Duodenal mucosa (tissue), 2 donors: Measurements from ENCODE around the gene CNN2.
A peak's percentile ranks its signal among the peaks of the same experiment; 100 is the strongest.

ENCODE experiments used
- H3K27ac ChIP-seq: one replicate; pipeline ENCODE4 v1.7.0; 2013; ENCODE audit warnings: low read depth, low read length
- H3K27me3 ChIP-seq, 2 donors: one replicate each; pipeline ENCODE4 v1.7.0; 2013; ENCODE audit warnings: low read length in 2 of 2, control low read depth in 1 of 2; ENCODE audit not compliant: insufficient read depth in 2 of 2, control insufficient read depth in 1 of 2
- H3K36me3 ChIP-seq, 2 donors: one replicate each; pipeline ENCODE4 v1.7.0; 2013; ENCODE audit warnings: low read length in 2 of 2, control low read depth in 1 of 2; ENCODE audit not compliant: insufficient read depth in 2 of 2, control insufficient read depth in 1 of 2
- H3K4me1 ChIP-seq, 2 donors: one replicate each; pipeline ENCODE4 v1.7.0; 2013; ENCODE audit warnings: low read length in 2 of 2, control low read depth in 1 of 2; ENCODE audit not compliant: insufficient read depth in 2 of 2, control insufficient read depth in 1 of 2
- H3K4me3 ChIP-seq, 2 donors: one replicate each; pipeline ENCODE4 v1.7.0; 2013; ENCODE audit warnings: low read length in 2 of 2, low read depth in 1 of 2
- H3K9ac ChIP-seq, 2 donors: one replicate each; pipeline ENCODE4 v1.7.0; 2013; ENCODE audit warnings: low read length in 2 of 2, low read depth in 1 of 2
- H3K9me3 ChIP-seq, 2 donors: one replicate each; pipeline ENCODE4 v1.7.0; 2013; ENCODE audit warnings: low read length in 2 of 2, control low read depth in 1 of 2; ENCODE audit not compliant: control insufficient read depth in 1 of 2

The CNN2 gene

GRCh38 chr19:1011831-1012333 is 14.5 kb upstream of the CNN2 start:
- no peaks in the 10 kb centered on the region for H3K27me3 ChIP-seq
- peaks cover 3 to 39% of the 10 kb centered on the region in 2 donors for H3K36me3 ChIP-seq

GRCh38 chr19:1012334-1012733 is 14.1 kb upstream of the CNN2 start:
- H3K4me3 ChIP-seq: no peak overlapping the region
- no peak overlapping the region for H3K9ac ChIP-seq
- no peak overlapping the region for H3K27ac ChIP-seq
- H3K36me3 ChIP-seq: peaks cover 3 to 39% of the 10 kb centered on the region in 2 donors
- H3K4me1 ChIP-seq: peaks cover 13 to 16% of the 10 kb centered on the region in 2 donors
- H3K9me3 ChIP-seq: no peaks in the 10 kb centered on the region
- no peaks in the 10 kb centered on the region for H3K27me3 ChIP-seq

More at GRCh38 chr19:1011831-1012333, 14.5 kb upstream of the CNN2 start:
- H3K27ac ChIP-seq: no peak overlapping the region
- no peak overlapping the region for H3K4me3 ChIP-seq
- H3K9ac ChIP-seq: no peak overlapping the region
- peaks cover 8 to 12% of the 10 kb centered on the region in 2 donors for H3K4me1 ChIP-seq
- no peaks in the 10 kb centered on the region for H3K9me3 ChIP-seq

GRCh38 chr19:1013218-1013617 is 13.2 kb upstream of the CNN2 start:
- no peaks in the 10 kb centered on the region for H3K27me3 ChIP-seq
- H3K9ac ChIP-seq: no peak overlapping the region
- H3K27ac ChIP-seq: no peak overlapping the region
- no peaks in the 10 kb centered on the region for H3K9me3 ChIP-seq
- H3K4me1 ChIP-seq: peaks cover 22 to 25% of the 10 kb centered on the region in 2 donors
- H3K4me3 ChIP-seq: no peak overlapping the region
- peaks cover 3 to 39% of the 10 kb centered on the region in 2 donors for H3K36me3 ChIP-seq

GRCh38 chr19:1014161-1015060 is 12.0 kb upstream of the CNN2 start:
- Histone ChIP-seq H3K27ac (no peak overlapping the region), H3K36me3 (peaks cover 3 to 39% of the 10 kb centered on the region in 2 donors), H3K4me1 (peaks cover 33 to 37% of the 10 kb centered on the region in 2 donors), H3K9me3 (no peaks in the 10 kb centered on the region), H3K9ac (no peak overlapping the region), H3K27me3 (no peaks in the 10 kb centered on the region), H3K4me3 (no peak overlapping the region)

GRCh38 chr19:1015061-1015781 is 11.2 kb upstream of the CNN2 start:
- Histone ChIP-seq H3K4me3 (no peak overlapping the region), H3K4me1 (peaks cover 41 to 45% of the 10 kb centered on the region in 2 donors), H3K36me3 (peaks cover 3 to 31% of the 10 kb centered on the region in 2 donors), H3K27me3 (no peaks in the 10 kb centered on the region), H3K9ac (no peak overlapping the region), H3K27ac (no peak overlapping the region), H3K9me3 (no peaks in the 10 kb centered on the region)

- Histone ChIP-seq H3K27me3 (no peaks in the 10 kb centered on the region), H3K27ac (no peak overlapping the region), H3K36me3 (peaks cover 3 to 27% of the 10 kb centered on the region in 2 donors), H3K9ac (peak overlapping the region in 1 of 2 donors; percentile 19), H3K9me3 (no peaks in the 10 kb centered on the region), H3K4me3 (no peak overlapping the region), H3K4me1 (peaks cover 41 to 48% of the 10 kb centered on the region in 2 donors)
These were observed 10.4 kb upstream of the CNN2 start for GRCh38 chr19:1015782-1016646.

GRCh38 chr19:1016647-1017114 is 9.7 kb upstream of the CNN2 start:
- H3K4me1 ChIP-seq: peaks cover 41 to 48% of the 10 kb centered on the region in 2 donors
- peaks cover 3 to 24% of the 10 kb centered on the region in 2 donors for H3K36me3 ChIP-seq
- H3K9me3 ChIP-seq: no peaks in the 10 kb centered on the region
- no peaks in the 10 kb centered on the region for H3K27me3 ChIP-seq
- H3K9ac ChIP-seq: peak overlapping the region in 1 of 2 donors; percentile 19
- no peak overlapping the region for H3K27ac ChIP-seq
- H3K4me3 ChIP-seq: peak overlapping the region in 1 of 2 donors; percentile 40

GRCh38 chr19:1017115-1017905 is 9.1 kb upstream of the CNN2 start:
- Histone ChIP-seq H3K4me3 (peak overlapping the region; percentile 29 to 40), H3K4me1 (peaks cover 41 to 48% of the 10 kb centered on the region in 2 donors), H3K36me3 (peaks cover 2 to 18% of the 10 kb centered on the region in 2 donors), H3K9me3 (no peaks in the 10 kb centered on the region), H3K27ac (no peak overlapping the region), H3K27me3 (no peaks in the 10 kb centered on the region), H3K9ac (peak overlapping the region in 1 of 2 donors; percentile 54)

GRCh38 chr19:1017906-1018305 is 8.5 kb upstream of the CNN2 start:
- no peaks in the 10 kb centered on the region for H3K27me3 ChIP-seq
- H3K36me3 ChIP-seq: peaks cover 0 to 13% of the 10 kb centered on the region in 2 donors
- H3K9me3 ChIP-seq: no peaks in the 10 kb centered on the region
- peaks cover 41 to 48% of the 10 kb centered on the region in 2 donors for H3K4me1 ChIP-seq
- H3K9ac ChIP-seq: peak overlapping the region in 1 of 2 donors; percentile 54
- peak overlapping the region in 1 of 2 donors; percentile 21 for H3K4me3 ChIP-seq
- H3K27ac ChIP-seq: no peak overlapping the region
